ENCODE data around the gene CYGB. TPM values are rescaled to one million over a fixed set of nuclear protein-coding genes. Genes with fewer than 3 reads are reported as not detected.

The CYGB gene
- total and polyA plus RNA-seq, 9 of the 15 experiments (the other 6 are each of a cell fraction or from before 2014, with no cell fraction given) = 0.08 to 0.95 (median 0.18) TPM; not detected in 5

DNA sequence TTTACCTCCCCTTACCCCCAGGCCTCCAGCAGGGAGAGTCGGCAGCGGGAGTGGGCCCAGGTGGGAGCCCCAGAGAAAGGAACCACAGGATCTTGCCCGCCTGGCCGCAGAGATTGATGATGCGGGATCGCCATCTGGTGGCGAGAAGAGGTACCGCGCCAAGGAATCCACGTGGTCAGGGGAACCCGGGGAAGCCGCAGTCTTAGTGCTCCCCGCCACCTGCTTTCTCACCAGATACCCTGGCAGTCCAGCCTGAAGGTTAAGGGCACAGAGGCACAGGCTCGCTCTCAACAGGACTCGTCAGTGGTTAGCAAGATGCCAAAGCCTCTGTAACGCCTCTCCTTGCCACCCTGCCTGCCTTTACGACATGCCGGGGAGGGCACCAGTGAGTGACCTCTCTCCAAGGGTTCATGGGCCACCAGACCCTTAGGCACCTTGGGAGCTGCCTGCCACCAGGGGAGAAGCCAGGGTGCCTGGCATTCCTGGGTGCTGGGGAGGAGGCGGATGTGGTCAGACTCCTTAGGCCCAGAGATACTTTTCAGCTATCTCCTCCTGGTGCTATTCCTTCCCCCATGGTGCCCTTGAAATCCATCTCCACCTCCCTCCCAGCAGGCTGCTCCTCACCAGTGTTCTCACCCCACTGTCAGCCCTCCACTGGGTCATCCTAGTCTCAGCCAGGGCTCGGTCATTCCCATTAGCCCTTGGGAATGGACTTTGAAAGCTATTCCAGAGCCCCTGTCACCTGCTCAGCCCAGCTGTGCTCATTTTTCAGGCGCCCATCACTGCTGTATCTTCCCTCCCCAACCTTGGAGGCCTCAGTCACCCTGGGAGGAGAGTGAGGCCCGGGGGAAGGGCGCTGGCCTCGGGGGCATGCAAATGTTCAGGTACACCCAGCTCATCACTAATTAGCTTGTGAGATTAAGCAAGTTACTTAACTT, 30.8 kb downstream of the CYGB start (continued):
- TF ChIP-seq L3MBTL2 (IDR thresholded peaks at IDR 0.05) (peak; percentile 73), CEBPB (tag; IDR thresholded peaks at IDR 0.05) (no peak), EP400 (IDR thresholded peaks at IDR 0.05) (peak; percentile 69; the same call in 1 of the 2 replicates), SMC3 (conservative IDR thresholded peaks at IDR 0.05; ENCODE audit: insufficient read depth, low read depth, low read length) (peak; percentile 97), ARID1B (IDR thresholded peaks at IDR 0.05) (0 out of 2 replicates have a peak, but pooled peaks have one; percentile 14), MYBL2 (IDR thresholded peaks at IDR 0.05; ENCODE audit: low read depth) (no peak), MYBL2 (CRISPR knock-in tag; IDR thresholded peaks at IDR 0.05; ENCODE audit: borderline replicate concordance) (no peak), POLR2AphosphoS5 (IDR thresholded peaks at IDR 0.05; ENCODE audit: control insufficient read depth, insufficient read depth, low read depth, low read length) (no peak), ZNF239 (CRISPR knock-in tag; IDR thresholded peaks at IDR 0.05) (no peak), MYC (IDR thresholded peaks at IDR 0.05; ENCODE audit: low read depth, low read length) (peak; percentile 98), MYC (CRISPR knock-in tag; IDR thresholded peaks at IDR 0.05; ENCODE audit: borderline replicate concordance, low read depth) (no peak), RB1 (IDR thresholded peaks at IDR 0.05; ENCODE audit: low read depth) (peak; percentile 64), JUND (IDR thresholded peaks at IDR 0.05; ENCODE audit: borderline replicate concordance, low read depth, low read length) (0 out of 2 replicates have a peak, but pooled peaks have one; percentile 11), JUND (tag; IDR thresholded peaks at IDR 0.05; ENCODE audit: borderline replicate concordance, low read depth, low read length) (no peak), ZNF174 (CRISPR knock-in tag; IDR thresholded peaks at IDR 0.05) (no peak), RBFOX2 (IDR thresholded peaks at IDR 0.05; ENCODE audit: low read depth, low read length) (0 out of 2 replicates have a peak, but pooled peaks have one; percentile 15), MAZ (CRISPR knock-in tag; conservative IDR thresholded peaks at IDR 0.05 in 1 of 2, IDR thresholded peaks at IDR 0.05 in 1 of 2) (peak in 1 of 2 experiments; percentile 35; a peak in 1 of 4 replicates), POLR3G (IDR thresholded peaks at IDR 0.05; ENCODE audit: extremely low read depth, insufficient read length, insufficient replicate concordance) (no peak), ZNF263 (CRISPR knock-in tag; IDR thresholded peaks at IDR 0.05; ENCODE audit: borderline replicate concordance) (peak; percentile 89), CREM (IDR thresholded peaks at IDR 0.05; ENCODE audit: low read depth) (0 out of 2 replicates have a peak, but pooled peaks have one; percentile 38)
- TF ChIP-seq, protein P1, sequence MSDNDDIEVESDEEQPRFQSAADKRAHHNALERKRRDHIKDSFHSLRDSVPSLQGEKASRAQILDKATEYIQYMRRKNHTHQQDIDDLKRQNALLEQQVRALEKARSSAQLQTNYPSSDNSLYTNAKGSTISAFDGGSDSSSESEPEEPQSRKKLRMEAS (CRISPR knock-in tag; IDR thresholded peaks at IDR 0.05) = peak; percentile 95
- TF ChIP-seq, protein P2, sequence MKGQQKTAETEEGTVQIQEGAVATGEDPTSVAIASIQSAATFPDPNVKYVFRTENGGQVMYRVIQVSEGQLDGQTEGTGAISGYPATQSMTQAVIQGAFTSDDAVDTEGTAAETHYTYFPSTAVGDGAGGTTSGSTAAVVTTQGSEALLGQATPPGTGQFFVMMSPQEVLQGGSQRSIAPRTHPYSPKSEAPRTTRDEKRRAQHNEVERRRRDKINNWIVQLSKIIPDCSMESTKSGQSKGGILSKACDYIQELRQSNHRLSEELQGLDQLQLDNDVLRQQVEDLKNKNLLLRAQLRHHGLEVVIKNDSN (CRISPR knock-in tag; IDR thresholded peaks at IDR 0.05) = peak; percentile 79
- TF ChIP-seq, protein P3, sequence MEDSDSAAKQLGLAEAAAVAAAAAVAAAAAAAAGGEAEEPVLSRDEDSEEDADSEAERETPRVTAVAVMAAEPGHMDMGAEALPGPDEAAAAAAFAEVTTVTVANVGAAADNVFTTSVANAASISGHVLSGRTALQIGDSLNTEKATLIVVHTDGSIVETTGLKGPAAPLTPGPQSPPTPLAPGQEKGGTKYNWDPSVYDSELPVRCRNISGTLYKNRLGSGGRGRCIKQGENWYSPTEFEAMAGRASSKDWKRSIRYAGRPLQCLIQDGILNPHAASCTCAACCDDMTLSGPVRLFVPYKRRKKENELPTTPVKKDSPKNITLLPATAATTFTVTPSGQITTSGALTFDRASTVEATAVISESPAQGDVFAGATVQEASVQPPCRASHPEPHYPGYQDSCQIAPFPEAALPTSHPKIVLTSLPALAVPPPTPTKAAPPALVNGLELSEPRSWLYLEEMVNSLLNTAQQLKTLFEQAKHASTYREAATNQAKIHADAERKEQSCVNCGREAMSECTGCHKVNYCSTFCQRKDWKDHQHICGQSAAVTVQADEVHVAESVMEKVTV (CRISPR knock-in tag; IDR thresholded peaks at IDR 0.05) = peak; percentile 81

Data from K562 (cell line).